ENCODE results near the gene TSPAN13. TPM values are rescaled to one million over a fixed set of nuclear protein-coding genes. Genes with fewer than 3 reads are reported as not detected.
A peak's percentile ranks its signal among the peaks of the same experiment; 100 is the strongest.

Gene TSPAN13
- total RNA-seq, 1 experiment from 2014 or later: 32.7 TPM

- H3K4me1 Mint-ChIP-seq: peaks cover 4% of the 10 kb centered on the region
- no peak for TF ChIP-seq TEAD1 (CRISPR knock-in tag; IDR thresholded peaks at IDR 0.05)
- no peak for TF ChIP-seq GABPB1 (CRISPR knock-in tag; IDR thresholded peaks at IDR 0.05)
- TF ChIP-seq ERG (CRISPR knock-in tag; IDR thresholded peaks at IDR 0.05): no peak
- no peak for TF ChIP-seq MAX (CRISPR knock-in tag; IDR thresholded peaks at IDR 0.05)
- TF ChIP-seq ZNF317 (CRISPR knock-in tag; IDR thresholded peaks at IDR 0.05; ENCODE audit: borderline replicate concordance, low read depth): no peak
- no peak for TF ChIP-seq ETV6 (CRISPR knock-in tag; IDR thresholded peaks at IDR 0.05)
- no peak for TF ChIP-seq TCF7 (CRISPR knock-in tag; IDR thresholded peaks at IDR 0.05; ENCODE audit: low read depth)
- TF ChIP-seq TP53 (CRISPR knock-in tag; IDR thresholded peaks at IDR 0.05): no peak
- no peak for TF ChIP-seq E2F1 (CRISPR knock-in tag; IDR thresholded peaks at IDR 0.05)
- no peak for TF ChIP-seq NR2C2 (CRISPR knock-in tag; IDR thresholded peaks at IDR 0.05)
- no peak for TF ChIP-seq ATF3 (CRISPR knock-in tag; conservative IDR thresholded peaks at IDR 0.05)
- TF ChIP-seq ELF4 (CRISPR knock-in tag; IDR thresholded peaks at IDR 0.05; ENCODE audit: low read depth): no peak
- no peak for TF ChIP-seq MXD4 (CRISPR knock-in tag; IDR thresholded peaks at IDR 0.05; ENCODE audit: borderline replicate concordance)
- no peak for TF ChIP-seq ZNF423 (CRISPR knock-in tag; IDR thresholded peaks at IDR 0.05)
- TF ChIP-seq SP1 (CRISPR knock-in tag; conservative IDR thresholded peaks at IDR 0.05): no peak
- TF ChIP-seq ZNF425 (CRISPR knock-in tag; conservative IDR thresholded peaks at IDR 0.05): no peak
- TF ChIP-seq ATF1 (CRISPR knock-in tag; IDR thresholded peaks at IDR 0.05): no peak
- ChIA-PET POLR2A (no interaction called here), CTCF (no interaction called here)
- H3K4me3 Mint-ChIP-seq: no peak overlapping the region
- DNase-seq (ENCODE audit: low spot score) (no peak), ATAC-seq (no peak)
- no peaks in the 10 kb centered on the region for H3K36me3 Mint-ChIP-seq
- H3K9me3 Mint-ChIP-seq: no peaks in the 10 kb centered on the region
- peak overlapping the region; percentile 6 for H3K27ac Mint-ChIP-seq
- no peaks in the 10 kb centered on the region for H3K27me3 Mint-ChIP-seq (ENCODE audit: low read depth)
Observed at GRCh38 chr7:16719699-16720098, 33.9 kb upstream of the TSPAN13 start.

- DNase-seq (ENCODE audit: low spot score) (no peak), ATAC-seq (no peak)
- Mint-ChIP-seq H3K4me3 (no peak overlapping the region), H3K36me3 (no peaks in the 10 kb centered on the region), H3K9me3 (no peaks in the 10 kb centered on the region), H3K27me3 (ENCODE audit: low read depth) (no peaks in the 10 kb centered on the region), H3K4me1 (peaks cover 4% of the 10 kb centered on the region), H3K27ac (peak overlapping the region; percentile 83)
- no peak for TF ChIP-seq ZNF121 (CRISPR knock-in tag; IDR thresholded peaks at IDR 0.05)
- TF ChIP-seq KAT7 (CRISPR knock-in tag; IDR thresholded peaks at IDR 0.05; ENCODE audit: borderline replicate concordance): no peak
- TF ChIP-seq ELF4 (CRISPR knock-in tag; IDR thresholded peaks at IDR 0.05; ENCODE audit: low read depth): no peak
- no peak for TF ChIP-seq TEAD1 (CRISPR knock-in tag; IDR thresholded peaks at IDR 0.05)
- TF ChIP-seq NFYB (CRISPR knock-in tag; conservative IDR thresholded peaks at IDR 0.05; ENCODE audit: low read depth): no peak
- no peak for TF ChIP-seq ATF3 (CRISPR knock-in tag; conservative IDR thresholded peaks at IDR 0.05)
- TF ChIP-seq JUN (CRISPR knock-in tag; IDR thresholded peaks at IDR 0.05): no peak
- no peak for TF ChIP-seq ZNF232 (CRISPR knock-in tag; IDR thresholded peaks at IDR 0.05)
- no peak for TF ChIP-seq MYBL2 (CRISPR knock-in tag; IDR thresholded peaks at IDR 0.05)
- no peak for TF ChIP-seq USF2 (CRISPR knock-in tag; IDR thresholded peaks at IDR 0.05)
- ChIA-PET CTCF (no interaction called here), POLR2A (interaction anchor here (0.6 kb wide), 1 partner anchor 61 kb away, joined by 3 read pairs; no protein-coding TSS in a partner anchor)
Observed at GRCh38 chr7:16721541-16721940, 32.0 kb upstream of the TSPAN13 start.

Data from WTC11 (cell line).